NAMALWA (cell line): Measurements from ENCODE around the gene GNG12.
"Not testable (repeated sequence)": the region's sequence is repeated elsewhere in the genome, so short reads cannot be mapped to it uniquely, and the experiment has no call there.

Experiments
- DNase-seq: peaks from one replicate; pipeline ENCODE4 v3.0.0-alpha.2; 2015; ENCODE audit warnings: low spot score

GNG12 gene

GRCh38 chr1:67733681-67734322 is 99.5 kb downstream of the GNG12 start:
- DNase-seq, result peak; percentile 53

DNA sequence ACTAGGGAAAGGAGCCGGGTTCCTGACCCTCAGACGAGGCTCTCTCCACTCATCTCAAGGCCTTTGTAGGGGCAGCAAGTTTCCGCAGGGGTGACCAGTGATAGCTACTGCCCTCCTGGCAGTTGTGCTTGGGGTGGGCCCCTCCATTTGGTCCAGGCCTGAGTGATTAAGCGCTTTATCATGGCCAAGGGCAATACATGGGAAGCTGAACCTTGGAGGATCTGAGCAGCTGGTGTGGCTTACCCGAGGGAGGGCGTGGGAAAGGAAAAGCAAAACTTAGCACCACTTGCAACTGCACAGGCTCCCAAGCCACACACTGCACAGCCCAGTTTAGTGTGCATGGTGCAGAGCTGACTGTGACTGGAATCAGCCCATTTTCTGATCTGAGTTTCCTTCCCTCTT is 100.5 kb downstream of the GNG12 start:
- peak; percentile 58 for DNase-seq

DNA sequence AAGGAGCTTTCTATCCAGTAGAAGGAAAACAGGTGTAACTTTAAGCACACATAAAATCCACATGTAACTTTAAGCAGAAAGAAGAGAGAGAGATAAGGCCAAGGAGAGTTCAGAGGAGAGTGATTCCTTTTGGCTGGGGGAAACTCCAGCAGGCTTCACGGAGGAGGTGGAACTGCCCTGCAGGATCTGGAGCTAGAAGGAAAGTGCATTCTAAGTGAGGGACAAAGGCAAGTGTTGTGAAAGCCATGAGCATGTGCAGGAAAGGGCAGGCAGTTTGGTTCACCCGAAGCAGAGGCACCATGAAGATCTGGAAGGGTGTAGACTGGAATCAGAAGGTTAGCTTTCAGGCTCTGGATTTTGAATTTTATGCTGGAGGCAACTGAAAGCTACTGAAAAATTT is 101.9 kb downstream of the GNG12 start:
- DNase-seq, result no peak

- not testable (repeated sequence) for DNase-seq
Measured at GRCh38 chr1:67730312-67730711, 103.0 kb downstream of the GNG12 start.

DNA sequence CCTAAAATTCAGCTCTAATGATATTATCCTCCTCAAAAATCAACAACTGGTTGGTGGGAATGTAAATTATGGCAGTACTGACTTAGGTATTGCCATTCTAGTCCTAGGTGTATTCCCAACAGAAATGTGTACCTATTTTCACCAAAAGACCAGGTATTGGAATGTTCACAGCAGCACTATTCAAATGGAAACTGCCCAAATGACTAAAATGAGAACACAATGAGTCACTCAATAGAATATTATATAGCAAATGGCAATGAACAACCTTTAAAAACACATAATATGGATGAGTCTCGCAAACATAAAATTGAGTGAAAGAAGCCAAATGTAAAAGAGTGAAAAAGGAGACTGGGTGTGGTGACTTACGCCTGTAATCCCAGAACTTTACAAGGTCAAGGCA is 103.4 kb downstream of the GNG12 start:
- no peak for DNase-seq

DNA sequence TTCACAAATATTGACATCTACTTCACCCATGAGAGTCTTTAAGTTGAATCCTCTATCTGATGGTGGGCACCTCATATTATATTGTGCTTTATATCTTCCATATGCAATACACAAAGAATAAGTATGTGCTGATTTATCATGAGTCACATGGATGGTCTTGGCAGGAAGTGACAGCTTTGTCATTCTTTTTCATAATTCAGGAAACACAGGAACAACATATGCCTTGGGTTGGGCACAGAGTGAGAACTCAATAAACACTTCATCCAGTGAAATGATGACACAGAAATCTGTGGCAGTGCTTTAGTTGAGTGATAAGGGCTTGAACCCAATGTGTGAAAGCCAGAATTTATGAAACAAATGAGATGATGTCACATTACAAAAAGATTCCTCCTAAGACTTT is 107.0 kb downstream of the GNG12 start:
- no peak for DNase-seq

DNA sequence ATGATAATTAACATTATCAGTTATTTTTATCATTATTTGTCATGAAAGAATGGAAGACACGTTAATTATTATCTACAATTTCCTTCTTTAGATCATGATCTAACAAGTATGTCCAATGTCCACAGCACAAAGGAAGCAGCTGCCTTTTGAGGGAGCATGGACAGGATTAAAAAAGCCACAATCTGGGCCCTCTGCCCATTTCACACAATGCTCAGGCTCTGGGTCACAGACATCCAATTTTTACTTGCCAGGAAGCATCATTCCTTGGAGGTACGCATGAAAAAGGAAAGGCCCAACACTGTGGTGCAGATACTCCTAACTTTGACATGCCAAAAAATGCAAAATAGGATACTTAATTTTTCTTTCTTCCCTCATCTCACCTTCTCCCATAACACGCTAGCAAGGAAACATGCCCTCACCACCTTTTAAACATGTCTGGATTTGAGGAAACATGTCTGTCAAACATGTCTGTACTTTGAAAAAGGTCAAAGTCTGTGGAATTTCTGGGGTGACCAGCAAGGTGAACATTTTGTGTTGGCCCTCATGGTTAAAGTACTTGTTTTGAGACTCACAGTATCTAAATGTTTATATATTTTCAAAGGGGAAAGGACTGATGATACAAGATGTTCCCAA is 108.2 kb downstream of the GNG12 start:
- no peak for DNase-seq

DNA sequence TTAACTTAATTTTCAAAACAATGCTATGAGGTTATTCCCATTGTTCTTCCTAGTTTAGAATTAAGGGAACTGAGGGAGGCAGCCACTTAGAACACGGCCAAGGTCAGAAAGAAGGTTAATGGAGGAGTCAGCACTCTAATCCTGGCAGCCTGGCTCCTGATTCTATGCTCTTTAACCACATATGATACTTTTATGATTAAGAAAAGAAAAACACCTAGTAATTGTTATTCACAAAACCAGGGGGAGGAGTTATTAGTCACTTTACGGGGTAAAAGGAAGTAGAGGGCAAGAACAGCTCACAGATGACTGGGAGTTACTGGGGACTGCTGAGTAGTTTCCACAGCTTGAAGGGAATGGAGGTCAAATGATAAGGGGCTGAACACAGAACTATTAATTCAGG is 109.6 kb downstream of the GNG12 start:
- DNase-seq, result no peak

DNA sequence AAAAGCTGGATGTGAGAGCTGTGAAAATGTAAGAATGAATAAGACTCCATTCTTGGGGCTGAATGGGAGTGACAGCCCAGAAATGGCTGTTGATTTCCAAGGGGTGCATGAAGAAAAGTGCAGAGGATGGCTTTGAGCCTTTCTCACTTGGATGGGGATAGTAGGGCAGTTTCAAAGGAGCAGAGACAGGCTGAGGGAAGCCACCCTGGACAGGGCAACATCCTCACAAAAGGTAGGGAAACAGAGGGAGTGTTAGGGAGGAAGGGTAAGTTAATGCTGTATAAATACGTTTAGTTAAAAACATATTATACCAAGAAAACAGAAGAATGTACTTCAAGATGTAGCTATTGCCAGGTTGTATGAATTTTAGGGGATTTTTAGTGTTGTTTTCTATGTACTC is 110.1 kb downstream of the GNG12 start:
- DNase-seq, result no peak

GRCh38 chr1:67722292-67722944 is 110.8 kb downstream of the GNG12 start:
- no peak for DNase-seq

DNA sequence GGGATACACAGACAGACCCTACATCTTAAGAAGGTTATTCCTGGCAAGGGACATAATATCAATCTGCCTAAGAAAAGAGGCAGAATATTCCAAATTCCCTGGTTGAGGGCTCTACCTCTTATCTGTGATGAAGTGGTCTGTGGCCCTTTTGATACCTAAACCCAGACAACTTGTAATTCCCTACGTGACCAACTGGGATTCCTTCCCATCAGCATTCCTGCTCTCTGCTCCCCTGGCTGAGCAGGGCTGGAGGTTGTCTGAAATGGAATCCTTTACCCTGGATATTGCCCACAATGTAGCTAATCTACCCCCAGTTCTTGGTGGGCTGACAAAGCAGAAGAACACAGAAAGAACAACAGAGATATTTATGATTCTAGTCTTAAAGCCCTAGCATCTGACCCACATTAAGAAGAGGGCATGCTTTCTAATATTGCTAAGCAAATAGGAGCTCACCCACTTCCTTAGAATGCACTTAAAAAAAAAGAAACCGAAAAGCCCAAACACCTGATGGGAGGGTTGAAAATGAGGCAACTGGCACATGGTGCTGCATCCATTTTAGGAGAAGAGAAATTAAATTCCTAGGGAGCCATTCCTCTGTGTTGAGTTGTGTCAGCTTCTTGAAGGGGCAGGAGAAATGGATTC is 111.5 kb downstream of the GNG12 start:
- no peak for DNase-seq

GRCh38 chr1:67721112-67721511 is 112.2 kb downstream of the GNG12 start:
- DNase-seq, result no peak

DNA sequence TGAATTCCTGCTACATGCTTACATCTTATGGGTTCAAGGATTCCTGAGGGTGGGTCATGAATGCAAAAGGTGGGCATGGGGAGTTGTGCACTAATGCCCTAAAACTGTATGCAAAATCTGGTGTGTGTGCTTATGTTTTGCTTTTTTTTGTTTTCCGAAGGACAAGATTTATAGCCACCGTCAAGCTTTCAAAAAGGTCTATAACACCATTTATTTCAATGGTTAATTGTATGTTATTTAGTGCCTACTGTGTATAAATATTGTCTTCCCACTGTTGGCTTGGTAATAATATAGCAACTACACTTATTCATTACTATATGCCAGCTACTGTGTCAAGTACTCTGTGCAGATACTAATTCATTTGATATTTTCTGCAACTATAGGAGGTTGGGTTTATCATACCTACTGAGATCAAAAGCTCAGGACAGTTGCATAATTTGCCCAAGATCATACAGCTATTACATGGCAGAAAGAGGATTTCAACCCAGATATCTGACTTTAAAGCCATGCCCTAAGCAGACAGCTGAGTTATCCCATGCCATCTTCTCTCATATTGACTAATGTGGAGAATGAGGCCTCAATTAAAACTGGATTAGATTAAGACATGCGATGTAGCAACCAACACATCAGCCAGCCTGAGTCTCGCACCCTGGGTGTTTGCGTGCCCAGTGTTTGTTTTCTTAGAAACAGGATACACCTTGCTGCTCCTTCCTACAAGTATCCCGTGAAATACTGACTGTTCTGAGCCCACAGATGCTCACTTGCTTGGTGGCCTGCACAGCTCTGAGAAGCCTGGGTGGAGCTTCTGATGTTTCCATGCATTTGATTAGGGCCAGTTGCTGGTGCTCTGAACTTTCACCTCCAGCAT is 113.7 kb downstream of the GNG12 start:
- DNase-seq, result no peak

DNA sequence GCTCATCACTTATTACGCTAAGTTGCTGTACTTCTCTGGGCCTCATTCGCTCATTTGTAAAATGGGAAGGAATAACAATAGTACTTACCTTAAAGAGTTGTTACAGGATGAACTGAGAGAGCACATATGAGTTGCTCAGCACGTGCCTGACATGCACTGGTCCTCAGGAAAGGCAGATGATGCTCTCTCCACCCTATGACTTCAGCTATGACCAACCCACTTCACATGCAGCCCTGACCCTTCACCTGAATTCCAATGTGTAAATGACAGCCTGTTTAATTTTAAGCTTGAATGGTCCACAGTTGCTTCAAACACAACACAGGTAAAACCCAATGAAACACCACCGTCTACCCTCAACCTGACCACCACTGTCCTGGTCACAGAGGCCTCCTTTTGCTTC is 115.4 kb downstream of the GNG12 start:
- DNase-seq, result no peak

DNA sequence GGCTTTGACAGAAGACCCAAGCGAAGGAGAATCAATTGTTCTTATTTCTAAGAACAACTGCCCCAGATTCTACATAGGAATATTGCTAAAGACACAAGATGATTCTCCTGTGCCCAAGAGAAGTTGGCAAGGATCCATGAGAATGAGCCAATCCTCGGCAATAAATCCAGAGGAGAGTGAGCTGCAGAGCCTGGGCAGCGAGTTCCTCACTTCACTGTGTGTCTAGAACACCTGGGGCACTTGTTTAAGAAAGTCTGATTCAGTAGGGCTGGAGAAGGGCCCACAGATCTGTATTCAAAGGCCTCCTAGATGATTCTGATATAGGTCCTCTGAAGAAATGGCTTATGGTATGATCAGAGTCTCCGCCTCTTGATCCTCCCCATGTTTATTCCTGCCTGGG is 116.5 kb downstream of the GNG12 start:
- DNase-seq, result no peak

GRCh38 chr1:67715819-67716218 is 117.4 kb downstream of the GNG12 start:
- DNase-seq, result no peak

- DNase-seq, result peak; percentile 72
Measured at GRCh38 chr1:67713057-67713846, 120.0 kb downstream of the GNG12 start.

DNA sequence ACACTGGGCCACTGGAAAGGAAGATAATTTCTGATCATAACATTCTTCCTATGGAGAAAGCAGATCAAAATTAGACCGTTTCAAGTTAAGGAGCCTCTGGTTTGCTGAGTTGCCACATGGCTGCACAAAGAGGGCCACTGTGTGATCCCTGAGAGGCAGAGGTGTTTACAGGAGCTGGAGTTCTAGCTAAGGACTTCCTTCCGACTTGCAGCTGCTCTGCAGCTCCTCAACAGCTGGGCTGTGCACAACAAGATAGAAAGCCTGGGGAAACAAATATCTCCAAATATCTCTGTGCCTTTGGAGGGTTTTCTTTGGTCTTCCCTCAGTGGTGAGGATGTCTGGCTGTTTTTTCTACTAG is 121.4 kb downstream of the GNG12 start:
- DNase-seq, result peak; percentile 57

GRCh38 chr1:67711158-67711854 is 122.0 kb downstream of the GNG12 start:
- no peak for DNase-seq

DNA sequence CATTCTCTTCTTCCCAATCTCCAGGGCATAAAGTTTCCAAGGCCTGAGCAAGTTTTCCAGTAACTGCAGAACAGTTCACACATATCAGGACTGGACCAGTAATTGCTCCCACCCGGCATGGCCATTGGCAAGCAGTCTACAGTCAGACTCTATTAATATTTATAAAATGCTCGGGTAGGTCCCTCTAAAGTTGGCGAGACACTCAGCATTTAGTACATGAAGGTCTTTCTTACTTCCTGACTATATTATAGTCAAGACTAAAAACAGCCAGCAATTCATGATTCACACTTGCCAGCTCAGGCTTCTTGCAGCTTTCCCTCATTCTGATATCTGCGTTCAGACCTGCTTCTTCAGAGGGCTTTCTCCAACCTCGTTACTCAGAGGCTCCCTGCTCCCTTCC is 122.8 kb downstream of the GNG12 start:
- DNase-seq, result no peak

GRCh38 chr1:67708606-67709005 is 124.7 kb downstream of the GNG12 start:
- no peak for DNase-seq
